Astrocyte (in vitro differentiated cells and primary cell): ENCODE measurements around the gene LRRC4C.

ENCODE experiments used
- EZH2 ChIP-seq: IDR thresholded peaks from 2 replicates; pipeline ENCODE4 v1.6.1; 2012; ENCODE audit warnings: mild to moderate bottlenecking, low read length, inconsistent platforms; ENCODE audit not compliant: insufficient read depth
- TF ChIP-seq, protein P1 (sequence below): IDR thresholded peaks from 2 replicates; pipeline ENCODE4 v1.5.1; 2011; ENCODE audit warnings: low read depth, mild to moderate bottlenecking, inconsistent platforms, low read length, moderate library complexity; ENCODE audit not compliant: insufficient read depth

DNA sequence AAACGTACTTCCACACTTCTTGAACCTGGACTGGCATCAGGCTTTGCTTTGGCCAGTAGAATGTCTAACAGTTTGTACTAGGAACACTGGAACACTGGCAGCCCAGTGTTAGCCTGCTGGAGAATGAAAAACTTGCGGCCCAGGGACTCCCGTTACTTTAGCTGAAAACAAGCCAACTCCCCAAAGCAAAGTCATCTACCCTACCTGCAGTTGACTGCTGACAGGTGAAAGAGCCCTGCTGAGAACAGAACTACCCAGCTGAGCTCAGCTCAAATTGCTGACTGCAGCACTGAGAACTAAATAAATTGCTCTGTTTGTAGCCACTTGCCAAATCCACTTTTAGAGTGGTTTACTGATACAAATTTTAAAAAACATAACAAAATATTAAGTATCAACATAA lies 342.5 kb downstream of the LRRC4C start:
- TF ChIP-seq, protein P1, sequence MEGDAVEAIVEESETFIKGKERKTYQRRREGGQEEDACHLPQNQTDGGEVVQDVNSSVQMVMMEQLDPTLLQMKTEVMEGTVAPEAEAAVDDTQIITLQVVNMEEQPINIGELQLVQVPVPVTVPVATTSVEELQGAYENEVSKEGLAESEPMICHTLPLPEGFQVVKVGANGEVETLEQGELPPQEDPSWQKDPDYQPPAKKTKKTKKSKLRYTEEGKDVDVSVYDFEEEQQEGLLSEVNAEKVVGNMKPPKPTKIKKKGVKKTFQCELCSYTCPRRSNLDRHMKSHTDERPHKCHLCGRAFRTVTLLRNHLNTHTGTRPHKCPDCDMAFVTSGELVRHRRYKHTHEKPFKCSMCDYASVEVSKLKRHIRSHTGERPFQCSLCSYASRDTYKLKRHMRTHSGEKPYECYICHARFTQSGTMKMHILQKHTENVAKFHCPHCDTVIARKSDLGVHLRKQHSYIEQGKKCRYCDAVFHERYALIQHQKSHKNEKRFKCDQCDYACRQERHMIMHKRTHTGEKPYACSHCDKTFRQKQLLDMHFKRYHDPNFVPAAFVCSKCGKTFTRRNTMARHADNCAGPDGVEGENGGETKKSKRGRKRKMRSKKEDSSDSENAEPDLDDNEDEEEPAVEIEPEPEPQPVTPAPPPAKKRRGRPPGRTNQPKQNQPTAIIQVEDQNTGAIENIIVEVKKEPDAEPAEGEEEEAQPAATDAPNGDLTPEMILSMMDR, result no peak
- no peak for TF ChIP-seq EZH2
